ENCODE data around the gene ADCY5. TPM values are rescaled to one million over a fixed set of nuclear protein-coding genes. Genes with fewer than 3 reads are reported as not detected.

ADCY5 gene
- total and polyA plus RNA-seq, 4 donors = 0.74 to 6.6 (median 2.9) TPM

GRCh38 chr3:123373474-123373987 is 75.4 kb downstream of the ADCY5 start:
- peak; percentile 20 for TF ChIP-seq NR2F2 (IDR thresholded peaks at IDR 0.05)
- TF ChIP-seq, protein P1, sequence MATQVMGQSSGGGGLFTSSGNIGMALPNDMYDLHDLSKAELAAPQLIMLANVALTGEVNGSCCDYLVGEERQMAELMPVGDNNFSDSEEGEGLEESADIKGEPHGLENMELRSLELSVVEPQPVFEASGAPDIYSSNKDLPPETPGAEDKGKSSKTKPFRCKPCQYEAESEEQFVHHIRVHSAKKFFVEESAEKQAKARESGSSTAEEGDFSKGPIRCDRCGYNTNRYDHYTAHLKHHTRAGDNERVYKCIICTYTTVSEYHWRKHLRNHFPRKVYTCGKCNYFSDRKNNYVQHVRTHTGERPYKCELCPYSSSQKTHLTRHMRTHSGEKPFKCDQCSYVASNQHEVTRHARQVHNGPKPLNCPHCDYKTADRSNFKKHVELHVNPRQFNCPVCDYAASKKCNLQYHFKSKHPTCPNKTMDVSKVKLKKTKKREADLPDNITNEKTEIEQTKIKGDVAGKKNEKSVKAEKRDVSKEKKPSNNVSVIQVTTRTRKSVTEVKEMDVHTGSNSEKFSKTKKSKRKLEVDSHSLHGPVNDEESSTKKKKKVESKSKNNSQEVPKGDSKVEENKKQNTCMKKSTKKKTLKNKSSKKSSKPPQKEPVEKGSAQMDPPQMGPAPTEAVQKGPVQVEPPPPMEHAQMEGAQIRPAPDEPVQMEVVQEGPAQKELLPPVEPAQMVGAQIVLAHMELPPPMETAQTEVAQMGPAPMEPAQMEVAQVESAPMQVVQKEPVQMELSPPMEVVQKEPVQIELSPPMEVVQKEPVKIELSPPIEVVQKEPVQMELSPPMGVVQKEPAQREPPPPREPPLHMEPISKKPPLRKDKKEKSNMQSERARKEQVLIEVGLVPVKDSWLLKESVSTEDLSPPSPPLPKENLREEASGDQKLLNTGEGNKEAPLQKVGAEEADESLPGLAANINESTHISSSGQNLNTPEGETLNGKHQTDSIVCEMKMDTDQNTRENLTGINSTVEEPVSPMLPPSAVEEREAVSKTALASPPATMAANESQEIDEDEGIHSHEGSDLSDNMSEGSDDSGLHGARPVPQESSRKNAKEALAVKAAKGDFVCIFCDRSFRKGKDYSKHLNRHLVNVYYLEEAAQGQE (IDR thresholded peaks at IDR 0.05) = no peak
- Histone ChIP-seq H3K4me1 (ENCODE audit: control insufficient read depth in 4 of 4, insufficient read depth in 4 of 4, low read length in 3 of 4) (peaks cover 0 to 4% (median 2%) of the 10 kb centered on the region in 4 donors), H3K27me3 (ENCODE audit: control insufficient read depth in 4 of 4, insufficient read depth in 4 of 4, low read length in 3 of 4) (no peaks in the 10 kb centered on the region), H3K4me3 (ENCODE audit: low read depth in 1 of 3, low read length in 3 of 3) (no peak overlapping the region), H3K27ac (ENCODE audit: low read depth in 1 of 2, low read length in 2 of 2) (peak overlapping the region in 1 of 2 donors; percentile 4), H3K36me3 (ENCODE audit: control insufficient read depth in 4 of 4, insufficient read depth in 3 of 4, low read depth in 1 of 4, low read length in 3 of 4) (no peaks in the 10 kb centered on the region), H3K9me3 (ENCODE audit: control insufficient read depth in 4 of 4, low read length in 3 of 4) (no peaks in the 10 kb centered on the region), H3K9ac (ENCODE audit: low read depth in 1 of 2, low read length in 2 of 2) (no peak overlapping the region)
- no peak for DNase-seq (ENCODE audit: low spot score)
- WGBS = 65% methylated on average over 13 of the region's 13 CpGs

DNA sequence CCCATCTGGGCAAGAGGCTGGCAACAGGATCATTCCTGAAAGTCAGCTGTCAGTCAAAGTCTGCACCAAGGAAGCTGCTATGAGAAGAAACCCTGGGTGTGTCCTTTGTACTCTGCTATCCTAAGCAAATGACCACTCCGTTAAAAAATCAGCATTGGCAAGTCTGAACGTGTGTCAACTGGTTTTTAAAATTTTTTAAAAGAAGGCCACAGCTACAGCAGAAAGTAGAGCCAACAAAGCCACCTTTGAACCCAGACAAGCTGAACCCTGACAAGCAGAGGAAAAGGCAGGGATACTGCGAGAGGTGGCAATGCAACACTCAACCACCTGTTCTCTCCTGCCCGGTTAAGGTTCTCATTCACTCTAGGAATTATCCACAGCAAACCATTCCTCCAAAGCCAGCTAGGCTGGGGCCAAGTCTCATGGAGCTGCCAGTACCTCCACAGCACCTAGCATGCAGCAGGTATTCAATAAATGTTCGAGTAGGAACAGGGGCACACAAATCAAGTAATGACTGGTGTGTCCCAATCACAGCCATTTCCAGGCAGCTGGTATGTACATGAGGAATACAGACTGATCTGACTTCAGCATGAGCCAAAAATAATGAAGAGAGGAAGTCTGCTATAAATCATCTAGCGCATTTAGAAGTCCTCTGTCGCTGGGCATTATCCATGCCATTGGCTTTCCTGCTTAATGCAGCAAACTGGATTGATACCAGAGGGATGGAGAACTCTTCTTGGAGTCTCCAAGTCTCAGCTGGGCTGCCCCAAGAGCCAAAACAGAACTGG is 76.0 kb downstream of the ADCY5 start:
- Histone ChIP-seq H3K9me3 (ENCODE audit: control insufficient read depth in 4 of 4, low read length in 3 of 4) (no peaks in the 10 kb centered on the region), H3K27me3 (ENCODE audit: control insufficient read depth in 4 of 4, insufficient read depth in 4 of 4, low read length in 3 of 4) (no peaks in the 10 kb centered on the region), H3K36me3 (ENCODE audit: control insufficient read depth in 4 of 4, insufficient read depth in 3 of 4, low read depth in 1 of 4, low read length in 3 of 4) (no peaks in the 10 kb centered on the region), H3K4me3 (ENCODE audit: low read depth in 1 of 3, low read length in 3 of 3) (no peak overlapping the region), H3K4me1 (ENCODE audit: control insufficient read depth in 4 of 4, insufficient read depth in 4 of 4, low read length in 3 of 4) (peaks cover 0 to 4% (median 2%) of the 10 kb centered on the region in 4 donors), H3K9ac (ENCODE audit: low read depth in 1 of 2, low read length in 2 of 2) (no peak overlapping the region), H3K27ac (ENCODE audit: low read depth in 1 of 2, low read length in 2 of 2) (peak overlapping the region in 1 of 2 donors; percentile 4)
- no peak for TF ChIP-seq TAF1 (conservative IDR thresholded peaks at IDR 0.05)
- TF ChIP-seq RAD21 (IDR thresholded peaks at IDR 0.05) = no peak
- TF ChIP-seq FOXA2 (IDR thresholded peaks at IDR 0.05) = no peak
- TF ChIP-seq NR2F2 (IDR thresholded peaks at IDR 0.05) = no peak
- TF ChIP-seq GABPA (IDR thresholded peaks at IDR 0.05 in 1 of 2, conservative IDR thresholded peaks at IDR 0.05 in 1 of 2) = no peak
- TF ChIP-seq, protein P2, sequence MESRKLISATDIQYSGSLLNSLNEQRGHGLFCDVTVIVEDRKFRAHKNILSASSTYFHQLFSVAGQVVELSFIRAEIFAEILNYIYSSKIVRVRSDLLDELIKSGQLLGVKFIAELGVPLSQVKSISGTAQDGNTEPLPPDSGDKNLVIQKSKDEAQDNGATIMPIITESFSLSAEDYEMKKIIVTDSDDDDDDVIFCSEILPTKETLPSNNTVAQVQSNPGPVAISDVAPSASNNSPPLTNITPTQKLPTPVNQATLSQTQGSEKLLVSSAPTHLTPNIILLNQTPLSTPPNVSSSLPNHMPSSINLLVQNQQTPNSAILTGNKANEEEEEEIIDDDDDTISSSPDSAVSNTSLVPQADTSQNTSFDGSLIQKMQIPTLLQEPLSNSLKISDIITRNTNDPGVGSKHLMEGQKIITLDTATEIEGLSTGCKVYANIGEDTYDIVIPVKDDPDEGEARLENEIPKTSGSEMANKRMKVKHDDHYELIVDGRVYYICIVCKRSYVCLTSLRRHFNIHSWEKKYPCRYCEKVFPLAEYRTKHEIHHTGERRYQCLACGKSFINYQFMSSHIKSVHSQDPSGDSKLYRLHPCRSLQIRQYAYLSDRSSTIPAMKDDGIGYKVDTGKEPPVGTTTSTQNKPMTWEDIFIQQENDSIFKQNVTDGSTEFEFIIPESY (IDR thresholded peaks at IDR 0.05) = no peak
- no peak for TF ChIP-seq EGR1 (IDR thresholded peaks at IDR 0.05; ENCODE audit: low read depth in 2 of 2)
- no peak for TF ChIP-seq SP1 (IDR thresholded peaks at IDR 0.05)
- DNase-seq (ENCODE audit: low spot score) = no peak
- WGBS = 60% methylated on average over 7 of the region's 7 CpGs

All from liver (tissue), 9 donors.